Heart left ventricle (tissue), 16 donors: ENCODE measurements around the gene GOLGA7B. TPM values are rescaled to one million over a fixed set of nuclear protein-coding genes. Genes with fewer than 3 reads are reported as not detected.

Source experiments
- ATAC-seq, 4 donors: fragments of 200-7000 bp; cut with Tn5 transposase; one replicate each; pipeline ENCODE4 v1.9.1; 2020 to 2022; ENCODE audit warnings: moderate library complexity in 4 of 4, mild to moderate bottlenecking in 3 of 4, moderate number of reproducible peaks in 1 of 4
- DNase-seq, 5 donors: peaks; one replicate each; pipeline ENCODE4 v3.0.0-alpha.2; 2020
- H3K27ac ChIP-seq, 12 donors: fragments of 200-600 bp; sonication (generic) in 4 of 12; one replicate each; pipeline versions ENCODE4 v1.5.0 to v1.8.0; 2016 to 2022; ENCODE audit warnings: mild to moderate bottlenecking in 2 of 12
- H3K27me3 ChIP-seq, 9 donors: fragments of 200-600 bp; sonication (generic) in 2 of 9; one replicate each; pipeline versions ENCODE4 v1.5.1 to v1.8.0; 2016 to 2022; ENCODE audit warnings: mild to moderate bottlenecking in 3 of 9
- H3K36me3 ChIP-seq, 9 donors: fragments of 200-600 bp; sonication (generic) in 2 of 9; one replicate each; pipeline versions ENCODE4 v1.5.0 to v1.8.0; 2018 to 2022; ENCODE audit warnings: mild to moderate bottlenecking in 2 of 9
- H3K4me1 ChIP-seq, 12 donors: fragments of 200-600 bp; sonication (generic) in 4 of 12; one replicate each; pipeline versions ENCODE4 v1.5.0 to v1.8.0; 2016 to 2022; ENCODE audit warnings: mild to moderate bottlenecking in 3 of 12
- H3K4me3 ChIP-seq, 12 donors: fragments of 200-600 bp; sonication (generic) in 4 of 12; one replicate each; pipeline versions ENCODE4 v1.5.0 to v1.8.0; 2017 to 2022; ENCODE audit warnings: mild to moderate bottlenecking in 9 of 12, moderate library complexity in 4 of 12
- H3K9me3 ChIP-seq, 12 donors: fragments of 200-600 bp; sonication (generic) in 4 of 12; one replicate each; pipeline versions ENCODE4 v1.5.0 to v1.8.0; 2016 to 2022; ENCODE audit warnings: mild to moderate bottlenecking in 1 of 12
- POLR2A ChIP-seq, 2 donors: fragments of 450-650 bp; IDR thresholded peaks; one replicate each; pipeline ENCODE4 v1.6.1; 2017; ENCODE audit warnings: antibody characterized with exemption in 2 of 2, mild to moderate bottlenecking in 2 of 2, moderate library complexity in 2 of 2
- WGBS, 4 donors: extraction: QIAGEN DNeasy Blood & Tissue Kit in 2 of 4; methylation state at CpG; one replicate each; pipeline versions ENCODE4 v1.1.5 to v1.1.7; 2013 to 2018; 5-methylcytosine and 5-hydroxymethylcytosine counted together
- intact Hi-C, 10 donors: fragments of 100-400 bp; cut with DNase I; formaldehyde crosslinking; loops; one replicate each; pipeline versions ENCODE4 v1.11.1 to v1.14.2; 2022
- polyA plus RNA-seq, 2 donors: library from polyadenylated mRNA; stranded (reverse); fragments of 200-250 nt; gene quantifications; one replicate each; pipeline ENCODE4 v1.2.3, GENCODE V29; 2013
- total RNA-seq, 9 donors: library from RNA; depleted of rRNA in 2 of 9; stranded (reverse); fragments of >200 nt in 2 of 9; fragmentation: NEBNext Ultra II Directional in 3 of 9; extraction: Animal tissue kit (Norgen Biotek cat#: 25700) in 3 of 9; gene quantifications; one replicate each; pipeline versions ENCODE4 v1.1.0 to v1.2.4, GENCODE V29; 2016 to 2023
- TF ChIP-seq, protein P1 (sequence below), 12 donors: fragments of 200-600 bp; sonication (generic) in 4 of 12; IDR thresholded peaks; one replicate each; pipeline versions ENCODE4 v1.5.0 to v1.8.0; 2018 to 2022; ENCODE audit warnings: antibody characterized with exemption in 12 of 12, mild to moderate bottlenecking in 5 of 12
- donor health status: ischemic (EF 13 %, LVEDD 7.1; RV severe dilation, severe dysfunction).
- donor health status: healthy with polysubstance abuse.
- donor health status: DM: no; HTN: yes; CAD: no.
- donor health status: DM: no; HTN: no; CAD: no.
- donor health status: ischemic (EF 25% LVEDD 6.9; RV normal size, moderate dysfunction).
- donor health status: ischemic (EF 25% LVEDD 5.7; RV mildly dilated, moderate dysfunction).
- donor health status: healthy.
- donor health status: DM: yes; HTN: yes; CAD: no.
- donor health status: ischemic (EF 35%, LVEDD 5.7; RV mildly dilated, moderate dysfunction).
- donor health status: nonischemic (EF 11% LVEDD 7.7; RV severe dilation, severe dysfunction).
- donor health status: DM: yes; HTN: yes; CAD: no.
- donor health status: PGD.
- donor health status: ischemic (EF 29% LVEDD 5.4; RV normal size, mild dysfunction).
- donor health status: nonischemic (EF 23%, LVEDD 6.1; RV moderate dilation, normal function).

Gene GOLGA7B
- total and polyA plus RNA-seq, 11 donors = 0.06 to 1.1 (median 0.16) TPM; not detected in 1

DNA sequence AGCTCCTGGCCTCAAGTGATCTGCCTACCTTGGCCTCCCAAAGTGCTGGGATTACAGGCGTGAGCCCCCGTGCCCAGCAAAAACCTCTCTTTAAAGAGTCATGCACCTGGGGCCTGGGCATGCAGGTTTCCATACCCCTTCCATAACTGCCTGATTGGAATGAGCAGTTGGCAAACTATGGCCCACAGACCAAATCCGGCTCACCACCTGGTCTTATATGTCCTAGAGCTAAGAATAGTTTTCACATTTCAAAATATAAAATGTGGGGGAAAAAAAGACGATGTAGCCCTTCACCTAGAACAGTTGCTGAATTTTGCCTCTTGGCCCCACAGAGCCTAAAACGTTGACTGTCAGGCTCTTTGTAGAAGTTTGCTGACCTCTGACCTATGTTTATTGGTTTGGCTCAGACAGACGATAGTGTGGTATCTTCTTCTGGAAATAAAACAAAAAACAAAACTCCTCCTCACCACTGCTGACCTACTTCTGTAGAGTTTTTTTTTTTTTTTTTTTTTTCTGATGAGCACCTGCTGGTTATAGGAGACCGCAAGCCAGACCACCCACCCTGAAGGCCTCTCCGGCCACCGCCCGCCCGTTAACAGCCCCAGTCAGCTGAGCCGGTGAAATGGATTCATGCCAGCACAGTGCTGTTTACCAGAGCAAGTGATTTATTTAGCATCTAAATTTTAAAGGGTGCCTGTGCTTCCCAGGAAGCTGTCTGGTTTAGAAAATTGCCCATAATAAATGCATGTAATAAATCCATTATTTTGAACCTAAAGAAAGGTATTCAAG is 44.4 kb upstream of the GOLGA7B start:
- DNase-seq (no peak), ATAC-seq (no peak)
- no peaks in the 10 kb centered on the region for H3K4me1 ChIP-seq
- intact Hi-C loops = no loop called here
- no peak overlapping the region for H3K4me3 ChIP-seq
- H3K9me3 ChIP-seq = no peaks in the 10 kb centered on the region
- peaks cover 0 to 3% (median 0%) of the 10 kb centered on the region in 9 donors for H3K27me3 ChIP-seq
- 60 to 69% (median 66%) methylated on average over 12 of the region's 12 CpGs for WGBS, 4 donors
- no peak for TF ChIP-seq POLR2A (IDR thresholded peaks at IDR 0.05)
- TF ChIP-seq, protein P1, sequence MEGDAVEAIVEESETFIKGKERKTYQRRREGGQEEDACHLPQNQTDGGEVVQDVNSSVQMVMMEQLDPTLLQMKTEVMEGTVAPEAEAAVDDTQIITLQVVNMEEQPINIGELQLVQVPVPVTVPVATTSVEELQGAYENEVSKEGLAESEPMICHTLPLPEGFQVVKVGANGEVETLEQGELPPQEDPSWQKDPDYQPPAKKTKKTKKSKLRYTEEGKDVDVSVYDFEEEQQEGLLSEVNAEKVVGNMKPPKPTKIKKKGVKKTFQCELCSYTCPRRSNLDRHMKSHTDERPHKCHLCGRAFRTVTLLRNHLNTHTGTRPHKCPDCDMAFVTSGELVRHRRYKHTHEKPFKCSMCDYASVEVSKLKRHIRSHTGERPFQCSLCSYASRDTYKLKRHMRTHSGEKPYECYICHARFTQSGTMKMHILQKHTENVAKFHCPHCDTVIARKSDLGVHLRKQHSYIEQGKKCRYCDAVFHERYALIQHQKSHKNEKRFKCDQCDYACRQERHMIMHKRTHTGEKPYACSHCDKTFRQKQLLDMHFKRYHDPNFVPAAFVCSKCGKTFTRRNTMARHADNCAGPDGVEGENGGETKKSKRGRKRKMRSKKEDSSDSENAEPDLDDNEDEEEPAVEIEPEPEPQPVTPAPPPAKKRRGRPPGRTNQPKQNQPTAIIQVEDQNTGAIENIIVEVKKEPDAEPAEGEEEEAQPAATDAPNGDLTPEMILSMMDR (IDR thresholded peaks at IDR 0.05) = no peak
- H3K27ac ChIP-seq = no peak overlapping the region
- no peaks in the 10 kb centered on the region for H3K36me3 ChIP-seq

DNA sequence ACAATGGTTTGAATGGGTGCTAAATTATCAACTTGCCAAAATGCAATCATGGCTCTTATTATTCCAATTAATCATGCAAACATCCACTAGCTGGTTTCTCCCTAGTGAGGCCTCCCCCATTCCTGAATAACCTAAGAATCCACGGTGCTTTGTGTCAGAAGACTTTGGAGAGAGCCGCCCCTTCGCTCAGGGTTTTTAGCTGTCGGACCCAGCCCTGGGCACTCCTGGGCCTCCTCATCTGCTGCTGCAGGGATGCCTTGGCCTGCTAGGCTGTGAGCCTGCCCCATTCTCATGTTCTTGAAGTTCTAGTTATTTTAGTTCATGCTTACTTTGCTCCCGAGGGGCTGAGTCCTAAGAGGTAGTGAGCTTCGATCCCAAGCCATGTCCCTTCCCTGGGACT is 43.7 kb upstream of the GOLGA7B start:
- no peak for DNase-seq
- 82 to 88% (median 85%) methylated on average over 6 of the region's 6 CpGs for WGBS, 4 donors

DNA sequence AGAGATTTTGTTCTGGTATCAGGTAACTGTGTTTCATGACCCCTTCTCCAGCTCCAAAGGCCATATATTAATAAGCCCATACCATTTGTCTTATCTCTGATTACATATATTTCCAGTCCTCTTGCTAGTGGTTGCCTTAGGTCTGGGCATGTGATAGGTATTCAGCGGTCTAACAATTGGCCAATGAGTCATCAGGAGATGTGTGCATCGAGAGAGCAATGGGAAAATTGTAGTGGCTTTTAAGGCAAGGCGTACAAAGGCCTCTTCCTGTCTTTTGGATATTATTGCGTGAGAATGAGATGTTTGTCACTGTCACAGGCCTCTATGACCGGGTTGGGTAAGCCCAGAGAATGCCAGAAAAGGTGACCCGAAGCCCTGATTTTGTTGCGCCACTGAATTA is 39.2 kb upstream of the GOLGA7B start:
- H3K27ac ChIP-seq = no peak overlapping the region
- 67 to 88% (median 78%) methylated on average over 7 of the region's 7 CpGs for WGBS, 4 donors
- H3K9me3 ChIP-seq = no peaks in the 10 kb centered on the region
- H3K27me3 ChIP-seq = peaks cover 0 to 4% (median 0%) of the 10 kb centered on the region in 9 donors
- no peak for DNase-seq
- intact Hi-C loops = no loop called here
- TF ChIP-seq, protein P1 (IDR thresholded peaks at IDR 0.05) = no peak
- no peak for TF ChIP-seq POLR2A (IDR thresholded peaks at IDR 0.05)
- H3K4me3 ChIP-seq = no peak overlapping the region
- no peak for ATAC-seq
- H3K36me3 ChIP-seq = no peaks in the 10 kb centered on the region
- no peaks in the 10 kb centered on the region for H3K4me1 ChIP-seq

More for the DNA sequence above, 43.7 kb upstream of the GOLGA7B start:
- no peak overlapping the region for H3K4me3 ChIP-seq
- H3K4me1 ChIP-seq = no peaks in the 10 kb centered on the region
- H3K27ac ChIP-seq = no peak overlapping the region
- intact Hi-C loops = no loop called here
- H3K27me3 ChIP-seq = peaks cover 0 to 2% (median 0%) of the 10 kb centered on the region in 9 donors
- H3K36me3 ChIP-seq = no peaks in the 10 kb centered on the region
- ATAC-seq = no peak
- no peak for TF ChIP-seq POLR2A (IDR thresholded peaks at IDR 0.05)
- TF ChIP-seq, protein P1 (IDR thresholded peaks at IDR 0.05) = no peak
- no peaks in the 10 kb centered on the region for H3K9me3 ChIP-seq

DNA sequence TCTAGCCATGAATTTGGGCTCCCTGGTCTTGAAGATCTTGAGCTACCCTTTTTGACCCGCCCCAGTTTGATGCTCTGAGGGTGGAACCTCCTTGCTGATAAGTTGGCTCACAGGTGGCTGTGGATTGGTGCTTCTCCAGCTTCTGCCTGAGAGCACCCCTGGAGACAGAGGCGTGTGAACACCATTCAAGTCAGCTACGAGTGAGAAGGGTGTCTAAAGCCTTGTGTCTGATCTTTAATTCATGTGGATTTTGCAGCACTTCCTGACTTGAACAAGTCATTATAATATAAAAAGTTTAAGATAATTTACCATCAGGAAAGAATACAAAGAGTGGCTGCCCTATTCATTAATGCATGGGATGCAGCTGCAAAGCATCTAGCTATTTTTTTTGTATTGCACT is 37.7 kb upstream of the GOLGA7B start:
- no peaks in the 10 kb centered on the region for H3K4me1 ChIP-seq
- no peak overlapping the region for H3K27ac ChIP-seq
- H3K36me3 ChIP-seq = no peaks in the 10 kb centered on the region
- no peak for DNase-seq
- H3K27me3 ChIP-seq = peaks cover 0 to 6% (median 0%) of the 10 kb centered on the region in 9 donors
- intact Hi-C loops = no loop called here
- H3K9me3 ChIP-seq = no peaks in the 10 kb centered on the region
- ATAC-seq = no peak
- WGBS, 4 donors = 55 to 65% (median 62%) methylated on average over 3 of the region's 3 CpGs
- no peak for TF ChIP-seq POLR2A (IDR thresholded peaks at IDR 0.05)
- TF ChIP-seq, protein P1 (IDR thresholded peaks at IDR 0.05) = no peak
- no peak overlapping the region for H3K4me3 ChIP-seq
